ENCODE results near the gene BPIFB3.

BPIFB3 gene

DNA sequence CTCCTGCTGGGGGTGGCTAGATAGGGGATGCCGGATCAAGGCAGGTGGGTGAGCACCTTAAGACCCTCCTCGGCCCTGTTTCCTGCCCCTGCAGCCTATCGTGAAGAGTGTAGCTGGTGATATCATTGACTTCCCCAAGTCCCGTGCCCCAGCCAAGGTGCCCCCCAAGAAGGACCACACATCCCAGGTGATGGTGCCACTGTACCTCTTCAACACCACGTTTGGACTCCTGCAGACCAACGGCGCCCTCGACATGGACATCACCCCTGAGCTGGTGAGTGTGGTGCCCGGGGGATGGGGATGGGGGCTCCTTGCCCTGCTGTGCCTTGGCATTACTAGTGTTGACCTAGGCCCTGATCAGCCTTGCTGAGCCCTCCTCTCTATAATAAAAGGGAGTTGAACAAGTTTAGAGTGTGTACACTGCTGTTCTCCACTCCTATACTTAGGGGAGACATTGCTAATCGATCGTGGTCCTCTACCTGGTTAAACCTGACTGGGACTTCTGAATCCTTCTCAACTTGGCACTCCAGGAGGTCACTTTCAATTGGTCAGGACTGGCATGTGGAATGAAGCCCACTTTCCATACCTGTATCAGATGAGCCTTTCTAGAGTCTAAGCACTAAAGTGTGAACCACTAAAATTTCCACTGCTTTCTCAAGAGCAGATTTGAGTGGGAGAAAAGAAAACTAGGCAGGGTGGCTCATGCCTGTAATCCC, 11.0 kb downstream of the BPIFB3 start:
- no peak for DNase-seq (ENCODE audit: low spot score)

GRCh38 chr20:33065785-33066184, 12.1 kb downstream of the BPIFB3 start:
- DNase-seq (ENCODE audit: low spot score): no peak

- DNase-seq (ENCODE audit: low spot score): no peak
Measured at GRCh38 chr20:33067806-33068205, 14.1 kb downstream of the BPIFB3 start.

DNA sequence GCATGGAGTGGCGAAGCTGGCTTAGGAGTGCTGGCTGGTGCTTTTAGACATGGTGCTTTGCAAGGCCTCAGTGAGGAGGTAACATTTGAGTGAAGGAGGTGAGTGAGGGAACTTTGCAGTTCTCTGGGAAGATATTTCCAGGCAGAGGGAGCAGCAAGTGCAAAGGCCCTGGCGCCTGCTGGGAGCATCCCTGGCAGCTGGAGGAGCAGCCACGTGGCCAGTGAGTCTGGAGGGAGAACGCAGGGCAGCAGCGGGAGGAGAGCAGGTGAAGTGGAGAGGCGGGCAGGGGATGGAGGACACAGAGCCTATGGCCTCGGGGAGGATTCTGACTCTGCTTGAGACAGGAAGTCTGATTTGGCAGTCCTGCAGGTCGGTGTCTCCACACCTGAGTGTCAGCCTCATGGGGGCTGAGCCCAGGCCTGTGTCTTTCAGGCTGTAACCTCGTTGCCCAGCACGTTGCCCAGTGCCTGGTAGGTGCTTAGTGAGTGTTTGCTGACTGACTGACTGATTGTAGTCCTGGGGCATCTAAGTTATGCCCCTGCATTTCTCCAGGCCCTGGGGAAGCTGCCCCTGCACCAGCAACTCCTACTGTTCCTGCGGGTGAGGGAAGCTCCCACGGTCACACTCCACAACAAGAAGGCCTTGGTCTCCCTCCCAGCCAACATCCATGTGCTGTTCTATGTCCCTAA, 14.7 kb downstream of the BPIFB3 start:
- no peak for DNase-seq (ENCODE audit: low spot score)

- DNase-seq (ENCODE audit: low spot score): no peak
Measured at GRCh38 chr20:33069673-33070072, 16.0 kb downstream of the BPIFB3 start.

DNA sequence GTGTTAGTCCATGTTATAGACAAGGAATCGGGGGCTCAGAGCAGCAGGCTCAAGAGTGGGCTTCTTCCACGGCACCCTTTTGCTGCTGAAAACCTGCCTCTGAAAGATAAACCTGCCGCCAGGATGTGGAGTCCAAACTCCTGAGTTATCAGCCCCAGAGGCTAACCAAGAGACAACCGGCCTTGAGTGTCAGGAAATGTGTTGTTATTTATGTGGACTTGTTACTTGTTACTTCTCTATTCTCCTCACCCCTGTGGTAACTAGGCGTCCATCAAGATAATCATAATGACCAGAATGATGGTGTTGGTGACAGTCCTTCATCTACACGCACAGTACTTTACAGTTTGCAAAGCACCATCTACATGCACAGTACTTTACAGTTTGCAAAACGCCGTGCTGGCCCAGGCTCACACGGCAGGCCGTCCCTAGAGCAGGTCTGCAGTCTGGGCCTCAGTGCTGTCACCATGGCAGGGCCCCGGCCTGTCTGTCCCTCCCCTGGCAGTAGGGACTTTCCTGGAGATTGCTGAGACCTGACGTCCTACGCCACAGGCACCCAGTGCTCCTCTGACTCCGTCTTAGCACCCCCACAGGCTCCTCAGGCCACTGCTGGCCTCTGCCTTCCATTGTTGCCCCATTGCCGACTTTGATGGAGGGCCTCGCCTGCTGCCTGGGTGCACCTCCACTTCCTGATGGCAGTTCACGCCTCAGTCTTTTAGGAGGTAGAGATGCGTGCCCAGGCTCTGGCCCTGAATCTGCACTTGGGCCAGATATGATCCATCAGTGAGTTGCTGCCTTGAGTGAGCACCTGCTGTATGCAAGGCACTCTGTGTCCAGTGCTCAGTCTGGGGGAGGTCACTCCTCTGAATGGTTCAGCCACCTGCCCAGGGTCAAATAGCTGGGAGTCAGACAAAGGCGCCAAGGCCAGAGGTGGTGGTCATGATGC, 16.7 kb downstream of the BPIFB3 start:
- no peak for DNase-seq (ENCODE audit: low spot score)

- peak; percentile 31 for DNase-seq (ENCODE audit: low spot score)
Measured at GRCh38 chr20:33071198-33071597, 17.5 kb downstream of the BPIFB3 start.

DNA sequence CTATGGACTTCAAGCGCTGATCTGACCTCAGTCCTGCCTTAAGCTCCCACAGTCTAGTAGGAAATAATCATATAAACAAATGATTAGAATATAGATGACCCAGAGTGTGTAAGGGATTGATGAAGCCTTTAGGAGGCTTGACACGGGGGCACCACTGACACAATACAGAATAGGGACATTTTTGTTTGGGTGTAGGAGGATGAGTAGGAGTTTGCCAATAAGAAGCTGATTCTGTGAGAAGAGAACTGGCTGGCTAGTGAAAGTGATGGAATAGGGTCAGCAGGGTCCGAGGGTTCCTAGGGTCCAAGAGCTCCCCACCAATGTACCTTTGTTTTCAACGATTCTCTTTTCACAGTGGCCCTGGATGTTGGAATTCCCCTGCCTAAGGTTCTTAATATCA, 18.7 kb downstream of the BPIFB3 start:
- DNase-seq (ENCODE audit: low spot score): no peak

GRCh38 chr20:33072813-33073212, 19.1 kb downstream of the BPIFB3 start:
- DNase-seq (ENCODE audit: low spot score): no peak

GRCh38 chr20:33074675-33075074, 21.0 kb downstream of the BPIFB3 start:
- DNase-seq (ENCODE audit: low spot score): no peak

GRCh38 chr20:33075281-33075680, 21.6 kb downstream of the BPIFB3 start:
- DNase-seq (ENCODE audit: low spot score): no peak

DNA sequence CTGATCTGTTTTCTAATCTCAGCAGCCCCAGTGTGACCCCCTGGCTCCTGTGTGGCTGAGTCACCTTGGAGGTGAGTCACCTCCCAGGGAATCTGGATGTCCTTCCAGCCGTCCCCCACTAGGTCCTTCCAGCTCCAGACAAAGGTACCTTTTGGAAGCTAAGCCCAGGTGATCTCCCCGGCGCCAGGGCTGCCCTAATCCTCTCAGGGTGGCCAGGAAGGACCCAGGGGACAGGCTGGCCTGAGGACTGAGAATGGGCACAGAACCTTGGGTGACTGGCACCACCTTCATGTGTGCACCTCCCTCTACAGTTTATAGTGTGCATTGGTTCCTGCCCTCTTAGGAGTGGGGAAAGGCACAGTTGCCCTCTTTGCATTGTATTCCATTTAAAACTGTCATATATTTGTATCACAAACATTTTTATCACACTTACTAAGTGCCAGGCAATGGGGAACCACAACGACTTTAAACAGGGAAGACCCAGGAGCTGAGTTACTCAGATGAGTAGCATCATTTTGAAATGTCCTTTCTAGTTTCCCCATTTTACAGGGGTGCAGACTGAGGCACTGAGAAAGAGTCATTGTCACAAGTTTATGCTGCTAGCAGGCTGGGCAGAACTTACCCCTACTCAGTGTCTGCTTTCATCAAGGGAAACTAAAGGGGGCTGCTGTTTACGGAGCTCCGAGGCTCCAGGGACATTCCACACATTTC, 23.1 kb downstream of the BPIFB3 start:
- peak; percentile 66 for DNase-seq (ENCODE audit: low spot score)

DNA sequence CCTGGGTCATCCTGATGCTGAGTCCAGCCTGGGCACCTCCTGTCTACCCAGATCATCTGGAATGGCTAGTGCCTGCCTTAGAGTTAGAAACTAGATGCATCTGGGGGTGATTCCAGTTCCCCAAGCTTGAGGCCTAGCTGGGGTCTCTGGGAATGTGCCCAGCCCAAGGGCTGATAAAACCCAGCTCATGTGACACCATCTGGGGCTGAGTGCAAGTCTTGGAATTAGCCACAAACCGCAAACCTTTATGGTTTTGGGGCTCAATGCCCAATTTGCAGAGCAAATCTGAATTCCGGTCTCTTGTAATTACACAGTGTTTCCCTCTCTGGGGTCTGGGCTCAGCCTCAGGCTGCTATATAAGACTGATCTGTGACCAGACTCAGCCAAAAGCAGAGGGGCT, 25.6 kb downstream of the BPIFB3 start, which contains the start of gene BPIFB4:
Gene BPIFB4, plus strand, starts transcription at position 385 of the 400 bp plus-strand sequence. CDS start 1,884 bp downstream, outside the sequence.
- DNase-seq (ENCODE audit: low spot score): no peak

DNA sequence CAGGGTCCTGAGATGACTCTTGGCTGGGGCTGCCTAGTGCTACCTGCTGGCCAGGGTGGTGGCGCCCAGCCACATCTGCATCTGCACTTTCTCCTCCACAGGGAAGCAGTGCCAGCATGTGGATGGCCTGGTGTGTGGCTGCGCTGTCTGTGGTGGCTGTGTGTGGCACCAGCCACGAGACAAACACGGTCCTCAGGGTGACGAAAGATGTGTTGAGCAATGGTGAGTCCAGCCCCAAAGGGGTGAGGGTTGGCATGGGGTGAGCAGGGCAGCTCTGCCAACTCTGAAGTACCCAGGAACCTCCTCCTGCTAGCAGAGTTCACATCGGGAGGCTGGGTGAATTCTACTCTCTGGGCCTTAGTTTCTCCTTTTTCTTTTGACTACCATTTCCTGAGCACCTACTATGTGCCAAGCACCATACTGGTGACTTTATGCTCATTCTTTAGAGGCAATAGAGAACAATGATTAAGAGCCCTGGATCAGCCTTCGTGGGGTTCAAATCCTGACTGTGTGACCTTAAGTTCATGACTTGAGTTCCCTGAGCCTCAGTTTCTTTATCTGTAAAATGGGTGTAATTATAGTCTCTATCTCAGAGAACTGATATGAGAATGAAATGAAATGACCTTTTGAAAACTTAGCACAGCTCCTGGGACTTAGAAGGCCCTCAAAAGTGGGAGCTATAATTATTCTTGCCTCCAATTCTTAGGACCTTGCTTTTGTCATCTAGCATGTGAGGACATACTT, 27.9 kb downstream of the BPIFB3 start:
- no peak for DNase-seq (ENCODE audit: low spot score)

- no peak for DNase-seq (ENCODE audit: low spot score)
Measured at GRCh38 chr20:33082546-33082945, 28.8 kb downstream of the BPIFB3 start.

DNA sequence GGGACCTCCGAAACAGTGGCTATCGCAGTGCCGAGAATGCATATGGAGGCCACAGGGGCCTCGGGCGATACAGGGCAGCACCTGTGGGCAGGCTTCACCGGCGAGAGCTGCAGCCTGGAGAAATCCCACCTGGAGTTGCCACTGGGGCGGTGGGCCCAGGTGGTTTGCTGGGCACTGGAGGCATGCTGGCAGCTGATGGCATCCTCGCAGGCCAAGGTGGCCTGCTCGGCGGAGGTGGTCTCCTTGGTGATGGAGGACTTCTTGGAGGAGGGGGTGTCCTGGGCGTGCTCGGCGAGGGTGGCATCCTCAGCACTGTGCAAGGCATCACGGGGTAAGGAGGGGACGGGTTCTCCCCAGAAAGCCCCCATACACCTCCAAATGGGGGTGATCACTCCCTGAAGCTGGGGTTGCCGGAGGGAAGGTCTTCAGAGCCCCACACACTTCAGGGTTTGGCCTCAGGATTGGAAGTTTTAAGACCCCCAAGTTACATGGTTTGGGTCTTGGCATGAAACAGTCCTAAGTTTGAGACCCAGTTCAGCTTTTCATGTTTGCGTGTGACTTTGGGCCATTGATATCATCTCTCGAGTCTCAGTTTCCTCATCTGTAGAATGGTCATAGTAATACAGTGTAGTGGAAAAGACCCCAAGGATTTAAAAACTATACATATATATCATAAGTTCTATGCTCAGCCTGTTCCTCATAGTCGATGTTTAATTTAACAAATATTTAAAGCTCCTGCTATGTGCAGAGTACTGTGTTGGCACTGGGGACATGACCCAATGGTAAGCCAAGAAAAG, 30.0 kb downstream of the BPIFB3 start:
- no peak for DNase-seq (ENCODE audit: low spot score)

- no peak for DNase-seq (ENCODE audit: low spot score)
Measured at GRCh38 chr20:33084722-33085121, 31.0 kb downstream of the BPIFB3 start.

- no peak for DNase-seq (ENCODE audit: low spot score)
Measured at GRCh38 chr20:33086052-33086722, 32.5 kb downstream of the BPIFB3 start.

GRCh38 chr20:33091147-33091546, 37.4 kb downstream of the BPIFB3 start:
- DNase-seq (ENCODE audit: low spot score): no peak

DNA sequence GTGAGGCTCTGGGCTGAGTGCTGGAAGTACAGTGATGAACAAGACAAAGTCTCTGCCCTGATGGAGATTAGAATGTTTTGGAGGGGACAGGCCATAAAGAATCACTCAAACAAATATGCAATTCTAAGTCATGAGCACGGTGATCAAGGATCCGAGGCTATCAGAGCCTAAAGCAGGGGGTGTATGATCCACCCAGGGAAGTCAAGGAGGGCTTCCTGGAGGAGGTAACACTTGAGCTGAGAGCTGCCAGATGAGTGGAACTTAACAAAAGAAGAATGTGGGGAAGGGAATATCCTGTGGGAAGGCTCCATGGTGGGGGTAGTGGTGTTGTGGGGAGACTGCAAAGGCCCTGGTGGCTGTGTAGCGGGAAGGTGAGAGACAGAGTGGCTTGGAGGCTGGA, 38.0 kb downstream of the BPIFB3 start:
- DNase-seq (ENCODE audit: low spot score): no peak

All from SW480 (cell line).